ENCODE measurements around the gene DBF4. TPM values are rescaled to one million over a fixed set of nuclear protein-coding genes. Genes with fewer than 3 reads are reported as not detected.
A peak's percentile ranks its signal among the peaks of the same experiment; 100 is the strongest.

Gene DBF4
- total RNA-seq, 6 donors from 2014 or later = 4.2 to 14.6 (median 8.6) TPM

DNA sequence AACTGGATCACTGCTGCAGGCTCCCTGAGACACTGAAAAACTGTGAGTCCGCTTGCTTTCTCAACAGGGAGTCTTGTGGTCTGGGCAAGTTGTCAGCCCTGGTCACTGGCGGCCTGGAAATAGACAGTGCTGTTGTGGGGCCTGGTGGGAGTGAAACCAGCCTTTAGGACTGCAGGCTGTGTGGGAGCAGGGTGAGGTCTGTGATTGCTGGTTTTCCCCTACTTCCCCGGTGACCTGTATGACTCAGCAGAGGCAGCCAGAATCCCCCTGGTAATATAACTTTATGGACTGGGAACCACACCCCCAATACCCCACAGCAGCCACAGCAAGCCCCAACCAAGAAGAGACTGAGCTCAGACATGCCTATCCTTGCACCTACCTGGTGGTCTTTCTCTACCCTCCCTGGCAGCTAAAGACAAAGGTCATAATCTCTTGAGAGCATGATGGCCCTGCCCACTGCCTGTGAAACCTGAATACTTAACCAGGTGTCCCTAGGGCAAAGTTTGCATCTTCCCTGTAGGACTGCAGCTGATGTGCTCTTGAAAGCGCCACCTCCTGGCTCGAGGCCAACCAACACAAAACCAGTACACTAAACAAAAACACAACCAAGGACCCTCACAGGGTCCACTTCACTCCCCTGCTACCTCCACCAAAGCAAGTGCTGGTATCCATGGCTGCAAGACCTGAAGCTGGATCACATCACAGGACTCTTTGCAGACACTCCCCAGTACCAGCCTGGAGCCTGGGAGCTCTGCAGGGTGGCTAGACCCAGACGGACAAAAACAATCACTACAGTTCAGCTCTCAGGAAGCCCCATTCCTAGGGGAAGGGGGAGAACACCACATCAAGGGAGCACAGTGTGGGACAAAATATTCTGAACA is 50.5 kb downstream of the DBF4 start:
- TF ChIP-seq POLR2AphosphoS5 (IDR thresholded peaks at IDR 0.05) (no peak), POLR2A (IDR thresholded peaks at IDR 0.05) (no peak), EP300 (IDR thresholded peaks at IDR 0.05) (no peak)
- TF ChIP-seq, protein P1, sequence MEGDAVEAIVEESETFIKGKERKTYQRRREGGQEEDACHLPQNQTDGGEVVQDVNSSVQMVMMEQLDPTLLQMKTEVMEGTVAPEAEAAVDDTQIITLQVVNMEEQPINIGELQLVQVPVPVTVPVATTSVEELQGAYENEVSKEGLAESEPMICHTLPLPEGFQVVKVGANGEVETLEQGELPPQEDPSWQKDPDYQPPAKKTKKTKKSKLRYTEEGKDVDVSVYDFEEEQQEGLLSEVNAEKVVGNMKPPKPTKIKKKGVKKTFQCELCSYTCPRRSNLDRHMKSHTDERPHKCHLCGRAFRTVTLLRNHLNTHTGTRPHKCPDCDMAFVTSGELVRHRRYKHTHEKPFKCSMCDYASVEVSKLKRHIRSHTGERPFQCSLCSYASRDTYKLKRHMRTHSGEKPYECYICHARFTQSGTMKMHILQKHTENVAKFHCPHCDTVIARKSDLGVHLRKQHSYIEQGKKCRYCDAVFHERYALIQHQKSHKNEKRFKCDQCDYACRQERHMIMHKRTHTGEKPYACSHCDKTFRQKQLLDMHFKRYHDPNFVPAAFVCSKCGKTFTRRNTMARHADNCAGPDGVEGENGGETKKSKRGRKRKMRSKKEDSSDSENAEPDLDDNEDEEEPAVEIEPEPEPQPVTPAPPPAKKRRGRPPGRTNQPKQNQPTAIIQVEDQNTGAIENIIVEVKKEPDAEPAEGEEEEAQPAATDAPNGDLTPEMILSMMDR (IDR thresholded peaks at IDR 0.05) = no peak
- no peaks in the 10 kb centered on the region for H3K36me3 ChIP-seq
- DNase-seq (no peak), ATAC-seq (ENCODE audit: low FRiP score in 2 of 2) (peak in 1 of 2 donors; percentile 49)
- no peaks in the 10 kb centered on the region for H3K9me3 ChIP-seq
- WGBS, 2 donors = 51 to 58% methylated on average over 6 of the region's 6 CpGs
- no peak overlapping the region for H3K27ac ChIP-seq
- no peaks in the 10 kb centered on the region for H3K4me1 ChIP-seq
- H3K4me3 ChIP-seq = no peak overlapping the region
- no peaks in the 10 kb centered on the region for H3K27me3 ChIP-seq

GRCh38 chr7:87933605-87933952 is 57.3 kb downstream of the DBF4 start:
- TF ChIP-seq POLR2A (IDR thresholded peaks at IDR 0.05) = no peak
- no peak for TF ChIP-seq EP300 (IDR thresholded peaks at IDR 0.05)
- no peak for TF ChIP-seq POLR2AphosphoS5 (IDR thresholded peaks at IDR 0.05)
- TF ChIP-seq, protein P1 (IDR thresholded peaks at IDR 0.05) = no peak
- Histone ChIP-seq H3K4me3 (peak overlapping the region; percentile 37 to 89 (median 62)), H3K27ac (no peak overlapping the region), H3K27me3 (no peaks in the 10 kb centered on the region), H3K9me3 (no peaks in the 10 kb centered on the region), H3K4me1 (peaks cover 4 to 17% (median 11%) of the 10 kb centered on the region in 4 donors), H3K36me3 (no peaks in the 10 kb centered on the region)
- no peak for DNase-seq
- ATAC-seq (ENCODE audit: low FRiP score in 2 of 2) = peak in 1 of 2 donors; percentile 17
- WGBS, 2 donors = 12 to 19% methylated on average over 9 of the region's 9 CpGs

DNA sequence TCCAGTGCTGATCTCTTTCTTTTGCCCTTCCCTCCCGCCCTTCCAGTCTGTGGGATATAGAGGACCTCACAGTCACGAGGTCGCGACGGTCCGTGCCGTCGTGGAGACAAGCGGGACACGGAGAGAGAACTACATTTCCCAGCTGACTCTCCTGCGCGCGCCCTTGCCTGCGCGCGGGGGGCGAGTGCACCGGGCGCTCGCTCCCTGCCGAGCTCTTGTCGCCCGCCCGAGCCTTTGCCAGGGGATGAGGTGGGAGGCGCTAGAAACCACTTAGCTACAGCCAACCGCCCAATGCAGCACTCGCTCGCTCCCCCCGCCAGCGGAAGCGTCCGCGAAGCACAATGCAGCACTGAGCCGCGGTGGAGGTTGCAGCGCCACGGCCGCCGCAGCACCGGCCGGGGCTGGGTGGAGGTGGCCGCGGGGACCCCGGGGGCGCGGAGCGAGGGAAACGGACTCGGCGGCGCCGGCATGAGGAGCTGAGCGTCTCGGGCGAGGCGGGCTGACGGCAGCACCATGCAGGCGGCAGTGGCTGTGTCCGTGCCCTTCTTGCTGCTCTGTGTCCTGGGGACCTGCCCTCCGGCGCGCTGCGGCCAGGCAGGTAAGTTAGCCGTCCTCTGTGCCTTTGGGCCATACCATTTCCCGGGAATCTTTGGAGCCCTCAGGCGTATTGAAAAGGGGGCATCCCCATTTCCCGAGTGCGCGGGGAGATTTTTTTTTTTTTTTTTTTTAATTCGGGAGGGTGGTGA is 57.8 kb downstream of the DBF4 start, which contains the start of gene ADAM22:
Gene ADAM22 (plus strand): TSS at position 299 of the 746 bp plus-strand sequence. CDS start 215 bp downstream, at position 514.
- Histone ChIP-seq H3K27ac (peak within 1 kb of the TSS in 1 of 4 donors; percentile 9), H3K4me3 (peak within 1 kb of the TSS; percentile 37 to 89 (median 62)), H3K36me3 (no peaks in the 10 kb centered on the region), H3K27me3 (no peaks in the 10 kb centered on the region), H3K9me3 (no peaks in the 10 kb centered on the region), H3K4me1 (peaks cover 4 to 17% (median 11%) of the 10 kb centered on the region in 4 donors)
- no peak for TF ChIP-seq EP300 (IDR thresholded peaks at IDR 0.05)
- peak in 1 of 4 donors; percentile 35 for TF ChIP-seq POLR2A (IDR thresholded peaks at IDR 0.05)
- peak in 1 of 2 donors; percentile 42 for TF ChIP-seq POLR2AphosphoS5 (IDR thresholded peaks at IDR 0.05)
- peak; percentile 88 to 94 for DNase-seq
- 0% methylated on average over 43 to 49 of the region's 70 CpGs for WGBS, 2 donors
- ATAC-seq (ENCODE audit: low FRiP score in 2 of 2) = peak; percentile 95 to 96

- WGBS, 2 donors = 6 to 7% methylated on average over 17 to 46 of the region's 47 CpGs
- ATAC-seq (ENCODE audit: low FRiP score in 2 of 2) = peak in 1 of 2 donors; percentile 42
- no peaks in the 10 kb centered on the region for H3K27me3 ChIP-seq
These were observed 58.5 kb downstream of the DBF4 start for GRCh38 chr7:87934699-87935383.

More at GRCh38 chr7:87934699-87935383, 58.5 kb downstream of the DBF4 start:
- Histone ChIP-seq H3K4me1 (peaks cover 4 to 17% (median 11%) of the 10 kb centered on the region in 4 donors), H3K9me3 (no peaks in the 10 kb centered on the region), H3K4me3 (peak overlapping the region; percentile 37 to 89 (median 62)), H3K27ac (no peak overlapping the region), H3K36me3 (no peaks in the 10 kb centered on the region)
- TF ChIP-seq, protein P1 (IDR thresholded peaks at IDR 0.05) = no peak
- TF ChIP-seq EP300 (IDR thresholded peaks at IDR 0.05) (no peak), POLR2A (IDR thresholded peaks at IDR 0.05) (no peak), POLR2AphosphoS5 (IDR thresholded peaks at IDR 0.05) (no peak)
- DNase-seq = peak in 1 of 2 donors; percentile 77

Data from upper lobe of left lung (tissue), 6 donors.